ENCODE results near the gene RSPH6A. TPM values are rescaled to one million over a fixed set of nuclear protein-coding genes. Genes with fewer than 3 reads are reported as not detected.

RSPH6A gene
- total and polyA plus RNA-seq, 2 of the 13 experiments (the other 11 are each of a cell fraction or from before 2014, with no cell fraction given), result 0.07 TPM; not detected in 1

DNA sequence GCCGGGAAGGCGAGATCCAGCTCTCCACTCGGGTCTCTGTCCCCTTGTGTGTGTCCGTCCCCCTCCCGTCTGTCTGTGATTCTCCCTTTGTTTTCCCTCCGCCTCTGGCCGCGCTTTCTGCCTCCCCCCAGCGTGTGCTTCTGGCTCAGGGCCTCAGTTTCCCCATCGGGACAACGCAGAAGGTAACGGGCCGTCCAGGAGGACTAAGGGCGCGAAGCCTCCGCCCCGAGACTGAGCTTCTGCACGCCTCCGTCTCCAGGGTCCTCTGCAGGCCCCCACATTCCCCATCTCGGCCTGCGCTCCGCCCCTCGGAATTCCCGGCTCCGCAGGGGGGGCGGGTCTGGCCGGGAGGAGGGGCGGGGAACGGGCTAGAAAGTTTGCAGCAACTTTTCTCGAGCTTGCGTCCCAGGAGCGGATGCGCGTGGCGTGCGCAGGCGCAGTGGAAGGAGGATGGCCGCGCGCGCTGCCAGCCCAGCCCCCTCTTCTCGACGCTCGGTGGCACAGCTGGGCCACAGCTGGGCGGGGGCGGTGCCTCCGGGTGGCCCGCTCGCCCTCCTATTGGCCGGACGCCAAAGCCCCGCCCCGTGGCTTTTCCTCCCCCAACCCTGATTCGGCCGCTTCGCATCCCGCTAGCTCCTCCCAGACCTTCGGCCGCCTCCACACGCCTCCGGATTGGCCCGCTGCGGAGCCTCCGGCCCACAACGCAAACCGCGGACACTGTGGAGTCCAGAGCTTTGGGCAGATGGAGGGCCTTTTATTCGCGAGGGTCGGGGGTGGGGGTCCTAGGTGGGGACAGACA, 45.9 kb downstream of the RSPH6A start, which contains the start of gene SIX5 (continued):
- TF ChIP-seq PRDM15 (CRISPR knock-in tag; IDR thresholded peaks at IDR 0.05), result peak; percentile 55; the same call in 1 of the 2 replicates
- TF ChIP-seq ZNF512B (CRISPR knock-in tag; IDR thresholded peaks at IDR 0.05; ENCODE audit: borderline replicate concordance), result no peak
- TF ChIP-seq ZNF605 (CRISPR knock-in tag; IDR thresholded peaks at IDR 0.05), result no peak; the same call in 1 of the 2 replicates
- no peak for TF ChIP-seq TEAD2 (CRISPR knock-in tag; IDR thresholded peaks at IDR 0.05)
- no peak for TF ChIP-seq GABPA (IDR thresholded peaks at IDR 0.05; ENCODE audit: low read depth, low read length)
- TF ChIP-seq GABPA (CRISPR knock-in tag; IDR thresholded peaks at IDR 0.05; ENCODE audit: low read depth), result peak; percentile 73
- no peak for TF ChIP-seq SNRNP70 (IDR thresholded peaks at IDR 0.05; ENCODE audit: low read depth, low read length)
- peak; percentile 51; the same call in 1 of the 2 replicates for TF ChIP-seq FOXA3 (CRISPR knock-in tag; IDR thresholded peaks at IDR 0.05)
- TF ChIP-seq, protein P1, sequence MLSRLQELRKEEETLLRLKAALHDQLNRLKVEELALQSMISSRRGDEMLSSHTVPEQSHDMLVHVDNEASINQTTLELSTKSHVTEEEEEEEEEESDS (CRISPR knock-in tag; IDR thresholded peaks at IDR 0.05; ENCODE audit: borderline replicate concordance), result no peak
- no peak for TF ChIP-seq ZNF383 (CRISPR knock-in tag; IDR thresholded peaks at IDR 0.05; ENCODE audit: borderline replicate concordance)
- TF ChIP-seq TBX2 (CRISPR knock-in tag; IDR thresholded peaks at IDR 0.05; ENCODE audit: borderline replicate concordance), result peak; percentile 91
- peak; percentile 67 for TF ChIP-seq ELF1 (CRISPR knock-in tag; IDR thresholded peaks at IDR 0.05)
- TF ChIP-seq, protein P2, sequence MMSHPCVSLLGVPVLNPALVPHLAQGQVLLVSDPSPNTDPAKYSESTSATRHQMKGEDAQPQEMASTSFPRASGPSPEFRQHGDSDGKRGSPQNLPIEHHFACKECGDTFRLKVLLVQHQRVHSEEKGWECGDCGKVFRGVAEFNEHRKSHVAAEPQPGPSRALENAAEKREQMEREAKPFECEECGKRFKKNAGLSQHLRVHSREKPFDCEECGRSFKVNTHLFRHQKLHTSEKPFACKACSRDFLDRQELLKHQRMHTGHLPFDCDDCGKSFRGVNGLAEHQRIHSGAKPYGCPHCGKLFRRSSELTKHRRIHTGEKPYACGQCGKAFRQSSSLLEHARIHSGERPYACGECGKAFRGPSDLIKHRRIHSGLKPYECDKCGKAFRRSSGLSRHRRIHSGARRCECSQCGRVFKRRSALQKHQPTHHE (CRISPR knock-in tag; IDR thresholded peaks at IDR 0.05; ENCODE audit: borderline replicate concordance), result 0 out of 2 replicates have a peak, but pooled peaks have one; percentile 76
- no peak for TF ChIP-seq USF2 (IDR thresholded peaks at IDR 0.05; ENCODE audit: low read depth, low read length)
- 0 out of 2 replicates have a peak, but pooled peaks have one; percentile 7 for TF ChIP-seq USF2 (CRISPR knock-in tag; IDR thresholded peaks at IDR 0.05; ENCODE audit: borderline replicate concordance)
- peak; percentile 78 for TF ChIP-seq AGO2 (optimal IDR thresholded peaks at IDR 0.05; ENCODE audit: low read depth, low read length)
- peak; percentile 50 for TF ChIP-seq ELF3 (CRISPR knock-in tag; IDR thresholded peaks at IDR 0.05)

All from HepG2 (cell line).